GM12874 (cell line): Measurements from ENCODE around the gene H1-8.

ENCODE experiments used
- CTCF ChIP-seq: IDR thresholded peaks from 2 replicates; pipeline ENCODE4 v1.5.1; 2011; ENCODE audit warnings: low read depth, mild to moderate bottlenecking, control low read depth, low read length, moderate library complexity; ENCODE audit not compliant: insufficient read depth

H1-8 gene

DNA sequence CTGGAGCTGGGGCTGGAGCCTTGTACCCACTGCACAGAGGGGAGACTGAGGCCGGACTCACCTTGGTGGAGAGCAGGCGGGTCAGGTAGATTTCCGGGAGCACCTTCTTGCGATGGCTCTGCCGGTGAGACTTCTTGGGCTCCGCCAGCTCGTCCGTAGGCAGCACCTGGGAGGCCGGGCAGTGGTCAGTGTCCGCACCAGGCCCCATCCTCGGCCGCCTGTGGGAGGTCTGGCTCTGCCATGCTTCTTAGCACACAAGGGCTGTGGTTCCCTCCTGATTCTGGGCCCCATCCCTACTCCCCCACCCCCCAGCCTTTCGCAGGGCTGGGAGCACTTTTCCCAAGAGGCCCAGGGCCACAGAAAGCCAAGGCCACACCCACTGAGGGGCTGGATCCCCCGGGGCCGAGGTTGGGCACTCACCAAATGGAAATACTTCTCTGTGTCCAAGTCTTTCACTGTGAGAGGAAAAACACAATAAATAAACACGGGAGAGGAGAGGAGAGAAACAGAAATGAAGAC lies 17.4 kb downstream of the H1-8 start:
- no peak for TF ChIP-seq CTCF

DNA sequence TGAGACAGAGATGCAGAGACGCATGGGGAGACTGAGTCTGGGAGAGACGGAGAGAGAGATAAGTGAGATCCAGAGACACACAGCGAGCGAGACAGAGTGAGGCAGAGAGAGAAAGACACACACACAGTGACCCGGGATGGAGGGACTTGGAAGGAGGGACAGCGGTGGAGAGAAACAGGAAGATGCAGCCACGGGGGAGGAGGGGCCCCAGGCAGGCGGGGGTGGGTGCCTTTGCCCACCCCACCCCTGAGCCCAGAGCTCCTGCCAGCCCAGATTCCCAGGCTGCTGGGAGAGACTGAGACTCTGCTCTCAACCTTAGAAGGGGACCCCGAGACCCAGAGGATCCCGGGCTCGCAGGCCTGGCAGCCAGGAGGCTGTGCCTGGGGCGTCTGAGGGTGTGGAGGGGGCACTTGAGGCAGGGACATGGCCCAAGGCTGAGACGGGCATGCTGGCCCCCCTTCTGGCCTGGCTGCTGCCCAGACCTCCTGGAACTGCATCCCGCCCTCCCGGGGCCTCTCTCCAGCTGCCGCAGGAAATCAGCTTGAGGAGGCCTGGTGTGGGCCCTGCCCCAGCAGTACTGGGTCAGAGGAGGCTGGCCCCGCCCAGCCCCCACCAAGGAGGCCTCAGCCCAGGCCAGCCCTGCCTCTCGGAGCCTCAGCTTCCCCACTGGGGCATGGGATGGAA lies 18.1 kb downstream of the H1-8 start:
- no peak for TF ChIP-seq CTCF

DNA sequence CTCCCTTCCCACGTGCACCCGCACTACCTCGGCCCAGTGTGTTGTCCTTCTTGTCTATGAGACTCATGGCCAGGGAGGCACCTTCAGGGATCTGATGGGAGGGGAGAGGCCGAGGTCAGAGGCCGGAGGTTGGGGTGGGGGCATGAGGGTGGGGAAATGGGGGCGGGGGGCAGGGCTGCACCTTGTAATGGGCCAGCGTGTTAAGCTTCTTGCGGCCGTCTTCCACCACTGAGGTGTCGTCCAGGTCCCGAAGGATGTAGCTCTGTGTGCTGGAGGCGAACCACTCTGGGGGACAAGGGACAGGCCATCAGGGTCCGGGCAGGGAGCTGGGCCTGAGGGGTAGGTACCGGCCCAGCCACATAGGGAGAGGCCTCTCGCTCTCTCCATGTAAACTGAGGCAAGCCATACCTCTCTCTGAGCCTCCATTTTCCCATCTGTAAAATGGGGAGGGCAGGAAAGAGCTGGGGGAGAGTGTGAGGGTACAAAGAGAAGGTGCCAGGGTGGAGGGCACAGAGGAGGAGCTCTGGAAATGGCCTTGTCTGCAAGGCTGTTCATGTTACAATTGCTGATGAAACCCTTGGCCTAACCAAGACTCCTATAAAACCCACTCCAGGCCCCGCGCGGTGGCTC lies 18.8 kb downstream of the H1-8 start:
- no peak for TF ChIP-seq CTCF

DNA sequence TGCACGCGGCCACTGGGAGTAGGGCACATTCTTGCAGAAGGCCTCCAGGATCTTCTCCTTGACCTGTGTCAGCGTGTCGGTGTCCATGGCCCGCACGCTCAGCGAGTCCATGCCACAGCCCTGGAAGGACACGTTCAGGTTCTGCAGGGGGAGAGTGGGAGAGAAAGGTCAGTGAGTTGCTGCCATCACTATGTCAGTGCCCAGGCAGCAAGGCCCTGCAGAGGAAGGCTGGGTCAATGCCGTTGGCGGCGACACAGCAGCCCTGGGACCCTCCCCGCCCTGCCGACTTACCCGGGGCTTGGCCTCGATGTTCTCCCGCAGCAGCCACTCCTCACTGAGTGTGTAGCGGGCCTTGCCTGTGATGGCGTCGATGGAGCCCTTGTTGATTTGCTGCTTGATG lies 19.8 kb downstream of the H1-8 start:
- no peak for TF ChIP-seq CTCF

DNA sequence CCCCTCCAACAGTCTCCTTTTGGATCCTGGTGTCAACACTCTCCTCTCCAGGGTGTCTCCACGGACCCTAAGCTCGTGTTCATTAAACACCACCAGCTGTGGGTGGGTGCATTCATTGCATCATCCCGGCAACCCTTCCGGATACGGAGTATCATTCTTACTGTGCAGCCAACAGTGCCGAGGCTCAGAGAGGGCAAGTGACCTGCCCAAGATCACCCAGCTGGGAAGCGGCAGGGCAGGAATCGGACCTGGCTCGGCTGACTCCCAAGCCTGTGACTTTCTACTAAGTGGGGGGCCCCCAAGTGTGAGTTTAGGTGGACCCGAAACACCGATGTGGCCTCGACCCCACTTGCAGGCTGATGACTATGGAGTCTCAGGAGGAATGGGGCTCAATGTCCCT lies 20.4 kb downstream of the H1-8 start:
- no peak for TF ChIP-seq CTCF

DNA sequence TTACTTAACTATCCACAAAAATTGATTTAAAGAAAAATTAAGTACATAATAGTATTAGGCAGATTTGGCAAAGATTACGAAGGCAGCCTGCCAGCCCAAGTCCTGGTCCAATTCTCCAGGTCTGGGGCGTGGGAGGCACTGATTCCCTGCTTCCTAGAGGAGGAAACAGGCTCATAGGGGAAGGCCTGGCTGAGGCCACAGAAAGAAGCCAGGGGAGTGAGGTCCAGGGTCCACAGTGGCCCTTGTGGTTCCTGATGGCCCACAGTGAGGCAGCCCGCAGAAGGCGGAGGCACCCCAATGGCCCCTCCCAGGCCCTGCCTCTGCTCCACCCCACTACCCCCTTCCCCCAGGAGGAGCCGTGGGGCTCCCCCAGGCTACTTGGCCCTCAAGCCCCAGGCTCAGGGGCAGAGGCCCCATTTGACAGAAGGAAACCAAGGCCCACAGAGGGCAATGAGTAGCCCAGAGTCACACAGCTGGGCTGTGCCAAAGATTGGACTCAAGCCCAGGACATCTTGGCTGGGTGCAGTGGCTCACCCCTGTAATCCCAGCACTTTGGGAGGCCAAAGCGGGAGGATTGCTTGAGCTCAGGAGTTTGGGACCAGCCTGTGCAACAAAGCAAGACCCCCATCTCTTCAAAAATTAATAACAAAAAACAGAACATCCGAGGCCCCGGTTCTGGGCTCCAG lies 21.0 kb downstream of the H1-8 start:
- TF ChIP-seq CTCF = no peak

DNA sequence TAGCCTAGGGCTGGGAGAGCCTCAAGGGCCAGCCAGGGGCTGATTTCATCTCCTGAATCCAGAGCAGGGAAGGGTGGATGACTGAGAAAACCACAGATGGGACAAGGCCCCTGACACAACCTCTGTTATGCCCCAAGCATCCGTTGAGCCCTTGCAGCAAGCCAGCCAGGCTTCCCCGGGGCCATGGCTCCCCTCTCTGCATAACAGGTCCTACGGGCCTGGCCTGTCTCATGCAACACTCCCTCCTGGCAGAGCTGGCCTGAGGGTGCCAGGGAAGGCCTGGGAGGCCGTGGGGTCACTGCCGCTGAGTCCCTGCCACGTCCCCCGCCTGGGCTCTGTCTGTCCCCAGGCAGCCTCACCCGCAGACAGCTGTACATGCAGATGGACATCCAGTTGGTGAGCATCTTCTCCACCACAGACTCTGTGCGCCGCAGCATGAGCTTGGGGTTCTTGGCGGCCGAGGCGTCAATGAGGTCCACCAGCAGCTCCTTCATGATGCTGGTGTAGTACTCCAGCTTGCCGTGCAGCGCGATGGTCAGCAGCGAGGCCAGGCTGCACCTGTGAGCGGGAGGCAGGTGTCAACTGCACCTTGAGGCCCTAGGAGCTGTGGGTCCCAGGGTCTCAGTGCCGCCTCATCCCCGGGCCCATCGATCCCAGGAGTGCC lies 22.1 kb downstream of the H1-8 start:
- no peak for TF ChIP-seq CTCF
